Retinal pigment epithelial cell (primary cell): ENCODE data around the gene ARNT2.

Experiments used
- DNase-seq: peaks from one replicate; pipeline ENCODE4 v3.0.0-alpha.2; 2010; ENCODE audit warnings: low read depth
- H3K4me3 ChIP-seq: 2 replicates; pipeline ENCODE4 v1.5.1; 2011; ENCODE audit warnings: mild to moderate bottlenecking, low read length, control low read depth, moderate library complexity
- CTCF ChIP-seq: conservative IDR thresholded peaks from 2 replicates; pipeline ENCODE4 v1.5.1; 2011; ENCODE audit warnings: low read depth, low read length, control low read depth, inconsistent platforms

ARNT2 gene

GRCh38 chr15:80440024-80440423 lies 35.8 kb downstream of the ARNT2 start:
- no peak for DNase-seq
- TF ChIP-seq CTCF, result no peak
- no peak overlapping the region for H3K4me3 ChIP-seq

GRCh38 chr15:80441041-80441440 lies 36.9 kb downstream of the ARNT2 start:
- DNase-seq, result no peak
- H3K4me3 ChIP-seq, result no peak overlapping the region
- no peak for TF ChIP-seq CTCF

DNA sequence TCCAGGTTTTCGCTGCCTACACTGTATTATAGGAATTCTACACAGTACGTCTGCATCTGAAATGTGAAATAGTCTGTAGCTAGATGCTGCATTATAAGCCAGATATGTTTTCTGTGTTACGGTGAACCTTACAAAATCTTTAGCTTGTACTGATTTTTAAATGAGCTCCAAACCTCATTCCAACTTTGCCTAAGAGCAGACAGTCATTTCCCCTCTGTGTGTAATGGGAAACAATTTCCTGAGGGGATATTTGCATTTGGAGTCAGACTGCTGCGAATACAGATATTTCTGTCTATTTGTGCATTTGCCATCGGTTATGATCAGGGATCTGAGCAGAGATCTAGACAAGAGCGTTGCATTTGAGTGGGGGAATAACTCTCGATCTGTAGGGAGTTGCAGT lies 37.5 kb downstream of the ARNT2 start:
- TF ChIP-seq CTCF, result no peak
- no peak overlapping the region for H3K4me3 ChIP-seq
- DNase-seq, result no peak

DNA sequence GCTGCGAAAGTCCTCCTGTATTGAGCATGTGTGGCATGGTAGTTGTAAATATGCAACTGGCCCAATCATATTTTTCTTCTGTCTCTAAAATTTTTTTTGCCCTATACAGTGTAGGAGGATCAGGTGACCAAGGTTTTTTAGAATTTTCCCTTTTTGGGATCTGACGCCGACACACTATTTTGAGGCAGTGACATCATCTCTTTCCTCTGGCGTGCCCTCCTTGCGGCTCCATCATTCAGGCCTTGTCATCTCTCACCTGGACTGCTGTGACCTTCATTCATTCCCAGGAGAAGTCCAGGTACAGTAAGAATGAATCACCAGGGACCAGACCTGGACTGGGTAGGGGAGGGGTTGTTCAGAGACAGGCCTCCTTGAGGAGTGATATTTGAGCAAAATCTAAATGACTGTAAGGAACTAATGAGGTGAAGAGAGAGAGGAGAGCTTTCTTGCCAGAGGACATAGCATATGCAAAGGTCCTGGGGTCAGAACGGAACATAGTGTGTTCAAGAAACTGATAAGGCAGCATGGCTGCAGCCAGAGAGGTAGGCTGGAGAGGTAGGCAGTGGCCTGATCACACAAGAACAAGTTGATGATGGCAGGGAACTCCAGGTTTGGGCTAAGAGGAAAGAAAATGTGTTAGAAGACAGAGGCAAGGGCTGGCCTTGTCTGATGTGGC lies 38.7 kb downstream of the ARNT2 start:
- H3K4me3 ChIP-seq, result no peak overlapping the region
- TF ChIP-seq CTCF, result no peak

DNA sequence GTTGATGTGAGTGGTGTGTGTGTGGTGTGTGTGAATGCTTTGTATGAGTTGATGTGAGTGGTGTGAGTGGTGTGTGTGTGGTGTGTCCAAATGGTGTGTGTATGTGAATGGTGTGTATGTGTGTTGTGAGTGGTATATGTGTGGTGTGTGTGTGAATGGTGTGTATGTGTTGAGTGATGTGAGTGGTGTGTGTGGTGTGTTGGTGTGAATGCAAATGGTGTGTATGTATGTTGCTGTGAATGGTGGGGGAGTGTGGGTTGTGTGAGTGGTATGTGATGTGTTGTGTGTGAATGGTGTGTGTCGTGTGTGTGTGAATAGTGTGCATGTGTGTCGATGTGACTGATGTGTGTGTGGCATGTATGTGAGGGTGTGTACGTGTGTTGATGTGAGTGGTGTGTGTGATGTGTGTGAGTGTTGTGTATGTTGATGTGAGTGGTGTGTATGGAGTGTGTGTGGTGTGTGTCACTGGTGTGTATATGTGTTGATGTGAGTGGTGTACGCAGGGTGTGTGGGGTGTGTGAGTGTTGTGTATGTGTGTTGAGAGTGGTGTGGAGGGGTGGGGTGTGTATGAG lies 40.6 kb downstream of the ARNT2 start:
- no peak for TF ChIP-seq CTCF
- no peak for DNase-seq

More for the DNA sequence above, 38.7 kb downstream of the ARNT2 start:
- DNase-seq, result no peak

DNA sequence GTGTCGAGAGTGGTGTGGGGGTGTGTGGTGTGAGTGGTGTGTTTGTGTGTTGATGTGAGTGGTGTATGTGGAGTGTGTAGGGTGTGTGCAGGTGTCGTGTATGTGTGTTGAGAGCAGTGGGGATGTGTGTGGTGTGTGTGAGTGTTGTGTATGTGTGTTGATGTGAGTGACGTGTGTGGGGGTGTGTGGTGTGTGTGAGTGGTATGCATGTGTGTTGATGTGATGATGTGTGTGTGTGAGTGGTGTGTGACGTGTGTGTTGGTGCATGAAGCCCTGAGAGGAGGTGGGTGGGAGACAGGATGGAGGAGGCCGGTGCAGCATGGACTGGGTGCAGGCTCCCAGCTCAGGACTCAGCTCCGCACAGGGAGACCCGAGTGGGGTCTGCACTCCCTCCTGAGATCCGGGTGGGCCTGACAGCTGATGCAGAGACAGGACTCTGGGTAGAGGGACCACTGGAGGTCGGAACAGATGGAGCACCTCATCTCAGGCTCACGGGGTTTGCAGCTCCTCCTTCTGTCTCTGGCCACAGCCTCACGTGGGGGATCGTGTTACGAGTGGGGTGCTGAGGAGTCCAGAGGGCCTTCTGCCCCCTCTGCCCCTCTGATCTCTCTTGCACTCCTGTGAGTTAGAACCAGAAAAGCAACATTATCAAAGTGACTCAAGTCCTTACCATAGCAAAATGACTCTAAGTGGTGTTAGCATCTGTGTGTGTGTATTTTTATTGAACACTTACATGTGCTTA lies 41.3 kb downstream of the ARNT2 start:
- no peak for DNase-seq
- no peak for TF ChIP-seq CTCF
- no peak overlapping the region for H3K4me3 ChIP-seq

More for the DNA sequence above, 40.6 kb downstream of the ARNT2 start:
- no peak overlapping the region for H3K4me3 ChIP-seq
